Mucosa of descending colon (tissue), 3 donors: Measurements from ENCODE around the gene PTPN12. TPM values are rescaled to one million over a fixed set of nuclear protein-coding genes. Genes with fewer than 3 reads are reported as not detected.
"Not testable (repeated sequence)": the region's sequence is repeated elsewhere in the genome, so short reads cannot be mapped to it uniquely, and the experiment has no call there.

ENCODE experiments used
- ATAC-seq: fragments of 200-7000 bp; cut with Tn5 transposase; one replicate; pipeline ENCODE4 v1.9.1; 2020; ENCODE audit warnings: mild to moderate bottlenecking, moderate library complexity
- DNase-seq, 3 donors: peaks; one replicate each; pipeline ENCODE4 v3.0.0-alpha.2; 2020
- H3K36me3 ChIP-seq: fragments of 200-600 bp; one replicate; pipeline ENCODE4 v1.8.0; 2021; ENCODE audit warnings: low read depth, mild to moderate bottlenecking
- H3K4me1 ChIP-seq: fragments of 200-600 bp; one replicate; pipeline ENCODE4 v1.8.0; 2021; ENCODE audit warnings: low read depth, mild to moderate bottlenecking
- H3K4me3 ChIP-seq: fragments of 200-600 bp; one replicate; pipeline ENCODE4 v1.8.0; 2021; ENCODE audit warnings: mild to moderate bottlenecking
- H3K9me3 ChIP-seq: fragments of 200-600 bp; one replicate; pipeline ENCODE4 v1.8.0; 2021; ENCODE audit warnings: mild to moderate bottlenecking
- intact Hi-C, 2 donors: fragments of 100-400 bp; cut with DNase I in 1 of 2; cut with micrococcal nuclease in 1 of 2; formaldehyde crosslinking; loops; one replicate each; pipeline versions ENCODE4 v1.11.0 to v1.11.1; 2022; cut with DNase I, micrococcal nuclease
- total RNA-seq, 3 donors: library from RNA; stranded (reverse); fragmentation: NEBNext Ultra II Directional in 2 of 3; extraction: Animal tissue kit (Norgen Biotek cat#: 25700) in 2 of 3; gene quantifications; one replicate each; pipeline versions ENCODE4 v1.2.1 to v1.2.4, GENCODE V29; 2021 to 2023
- TF ChIP-seq, protein P1 (sequence below): fragments of 200-600 bp; IDR thresholded peaks from one replicate; pipeline ENCODE4 v1.8.0; 2022; ENCODE audit warnings: antibody characterized with exemption, mild to moderate bottlenecking
- donor health status: DM: no; HTN: no; CAD: no; lungs with moderate emphysema.
- donor health status: DM: no; HTN: no; CAD: no.
- donor health status: DM: no; HTN: yes; CAD: no.

Gene PTPN12
- total RNA-seq, 3 donors from 2014 or later = 42.0 to 92.1 (median 44.6) TPM

DNA sequence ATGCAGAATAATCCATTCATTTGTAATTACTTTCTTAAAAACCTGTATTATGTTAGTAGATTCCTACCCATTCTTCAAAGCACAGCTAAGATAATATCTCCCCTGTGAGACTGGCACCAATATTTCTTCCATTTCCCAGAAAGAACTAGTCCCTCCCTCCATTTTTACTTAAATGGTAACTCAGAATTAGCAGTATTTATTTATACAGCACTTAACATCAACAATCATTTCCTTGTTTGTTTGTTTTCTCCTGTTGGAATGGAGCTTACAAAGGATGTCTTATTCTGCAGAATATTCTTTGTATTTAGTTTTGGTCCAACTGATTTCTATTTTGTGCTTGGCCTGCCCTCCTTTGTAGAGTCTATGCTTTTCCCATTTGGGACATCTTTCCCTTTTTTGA lies 32.1 kb upstream of the PTPN12 start:
- DNase-seq = no peak
- Histone ChIP-seq H3K4me1 (no peaks in the 10 kb centered on the region), H3K4me3 (no peak overlapping the region)

GRCh38 chr7:77506899-77507298 lies 30.2 kb upstream of the PTPN12 start:
- Histone ChIP-seq H3K4me1 (no peaks in the 10 kb centered on the region), H3K9me3 (no peaks in the 10 kb centered on the region), H3K4me3 (no peak overlapping the region), H3K36me3 (no peaks in the 10 kb centered on the region)
- no peak for DNase-seq
- TF ChIP-seq, protein P1, sequence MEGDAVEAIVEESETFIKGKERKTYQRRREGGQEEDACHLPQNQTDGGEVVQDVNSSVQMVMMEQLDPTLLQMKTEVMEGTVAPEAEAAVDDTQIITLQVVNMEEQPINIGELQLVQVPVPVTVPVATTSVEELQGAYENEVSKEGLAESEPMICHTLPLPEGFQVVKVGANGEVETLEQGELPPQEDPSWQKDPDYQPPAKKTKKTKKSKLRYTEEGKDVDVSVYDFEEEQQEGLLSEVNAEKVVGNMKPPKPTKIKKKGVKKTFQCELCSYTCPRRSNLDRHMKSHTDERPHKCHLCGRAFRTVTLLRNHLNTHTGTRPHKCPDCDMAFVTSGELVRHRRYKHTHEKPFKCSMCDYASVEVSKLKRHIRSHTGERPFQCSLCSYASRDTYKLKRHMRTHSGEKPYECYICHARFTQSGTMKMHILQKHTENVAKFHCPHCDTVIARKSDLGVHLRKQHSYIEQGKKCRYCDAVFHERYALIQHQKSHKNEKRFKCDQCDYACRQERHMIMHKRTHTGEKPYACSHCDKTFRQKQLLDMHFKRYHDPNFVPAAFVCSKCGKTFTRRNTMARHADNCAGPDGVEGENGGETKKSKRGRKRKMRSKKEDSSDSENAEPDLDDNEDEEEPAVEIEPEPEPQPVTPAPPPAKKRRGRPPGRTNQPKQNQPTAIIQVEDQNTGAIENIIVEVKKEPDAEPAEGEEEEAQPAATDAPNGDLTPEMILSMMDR = no peak
- ATAC-seq = no peak
- intact Hi-C loops = no loop called here

More for the DNA sequence above, 32.1 kb upstream of the PTPN12 start:
- Histone ChIP-seq H3K9me3 (no peaks in the 10 kb centered on the region), H3K36me3 (no peaks in the 10 kb centered on the region)
- intact Hi-C loops = no loop called here
- ATAC-seq = no peak
- TF ChIP-seq, protein P1 = no peak

- not testable (repeated sequence) for H3K4me3 ChIP-seq
Measured at GRCh38 chr7:77513002-77513670, 24.0 kb upstream of the PTPN12 start.

GRCh38 chr7:77516085-77516484 lies 21.0 kb upstream of the PTPN12 start:
- H3K4me3 ChIP-seq = no peak overlapping the region
- intact Hi-C loops = no loop called here
- no peak for DNase-seq
- H3K4me1 ChIP-seq = no peaks in the 10 kb centered on the region
- H3K36me3 ChIP-seq = no peaks in the 10 kb centered on the region
- no peak for ATAC-seq
- no peaks in the 10 kb centered on the region for H3K9me3 ChIP-seq
- TF ChIP-seq, protein P1 = no peak

More at GRCh38 chr7:77513002-77513670, 24.0 kb upstream of the PTPN12 start:
- H3K9me3 ChIP-seq, ATAC-seq, H3K4me1 ChIP-seq, intact Hi-C loops, DNase-seq, H3K36me3 ChIP-seq: not testable (repeated sequence)

- no peaks in the 10 kb centered on the region for H3K9me3 ChIP-seq
- no peak overlapping the region for H3K4me3 ChIP-seq
- no peaks in the 10 kb centered on the region for H3K36me3 ChIP-seq
- ATAC-seq = no peak
- H3K4me1 ChIP-seq = no peaks in the 10 kb centered on the region
- TF ChIP-seq, protein P1 = no peak
- intact Hi-C loops = no loop called here
- no peak for DNase-seq
Measured at GRCh38 chr7:77520261-77520660, 16.8 kb upstream of the PTPN12 start.

DNA sequence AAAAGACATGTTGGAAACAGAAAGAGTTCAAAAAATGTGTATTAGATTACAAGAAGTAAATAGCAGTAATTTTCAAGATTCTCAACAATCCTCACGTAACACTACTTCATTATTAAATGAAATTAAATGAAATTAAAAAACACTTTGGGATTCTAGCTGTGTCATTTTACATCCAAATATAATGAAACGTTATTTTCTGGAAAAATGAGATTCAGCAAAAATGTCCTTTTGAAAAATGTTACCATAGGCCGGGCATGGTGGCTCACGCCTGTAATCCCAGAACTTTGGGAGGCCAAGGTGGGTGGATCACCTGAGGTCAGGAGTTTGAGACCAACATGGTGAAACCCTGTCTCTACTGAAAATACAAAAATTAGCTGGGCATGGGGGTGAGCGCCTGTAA lies 15.6 kb upstream of the PTPN12 start:
- intact Hi-C loops, DNase-seq, H3K4me3 ChIP-seq, H3K9me3 ChIP-seq, ATAC-seq, H3K4me1 ChIP-seq, H3K36me3 ChIP-seq: not testable (repeated sequence)

- Histone ChIP-seq H3K4me3 (no peak overlapping the region), H3K36me3 (no peaks in the 10 kb centered on the region), H3K9me3 (no peaks in the 10 kb centered on the region), H3K4me1 (no peaks in the 10 kb centered on the region)
- intact Hi-C loops = no loop called here
- no peak for DNase-seq
- TF ChIP-seq, protein P1 = no peak
- no peak for ATAC-seq
Measured at GRCh38 chr7:77524731-77525130, 12.4 kb upstream of the PTPN12 start.
